Measurements from ENCODE around the gene ZNF521.

Gene ZNF521

DNA sequence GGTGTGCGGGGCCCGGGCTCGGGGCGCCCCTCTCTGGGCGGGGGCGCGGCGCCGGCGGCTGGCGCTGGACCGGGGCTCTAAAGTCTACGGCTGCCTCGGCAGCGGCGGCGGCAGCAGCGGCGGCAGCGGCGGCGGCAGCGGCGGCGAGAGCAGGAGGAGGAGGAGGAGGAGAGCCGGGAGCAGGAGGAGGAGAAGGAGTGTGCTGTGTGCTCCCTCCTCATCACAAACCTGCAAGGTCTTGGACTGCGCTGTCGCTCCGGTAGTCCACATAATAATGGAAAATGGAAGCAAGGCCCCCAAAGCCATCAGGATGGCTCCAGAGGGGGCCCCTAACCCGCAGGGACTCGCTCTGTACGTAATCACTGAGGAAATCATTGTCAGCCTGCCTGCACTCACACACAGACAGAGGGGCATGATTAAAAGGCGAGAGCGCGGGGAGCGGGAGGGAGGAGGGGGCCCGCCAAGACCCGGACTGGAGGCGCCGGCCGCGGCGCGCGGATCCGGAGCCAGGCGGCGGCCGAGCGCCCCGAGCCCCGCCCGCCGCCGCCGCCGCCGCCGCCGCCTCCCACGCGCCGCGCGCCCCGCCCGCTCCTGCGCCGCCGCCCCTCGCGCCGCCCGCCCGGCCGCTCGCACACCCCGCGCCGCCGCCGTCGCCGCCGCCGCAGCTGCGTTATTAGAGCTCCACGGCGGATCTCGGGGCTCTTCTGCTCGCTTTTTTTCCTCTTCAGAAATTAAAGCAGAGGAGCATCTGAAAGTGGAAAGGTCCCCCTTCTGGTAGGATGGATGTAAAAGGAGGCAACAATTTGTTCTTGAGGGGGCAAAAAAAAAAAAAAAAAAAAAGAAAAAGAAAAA is at the start of gene ZNF521:
ZNF521 (minus strand) TSS at position 390 of the 852 bp plus-strand sequence. CDS start 1,220 bp downstream, outside the sequence.
- DNase-seq (ENCODE audit: low read depth) = peak; percentile 93

DNA sequence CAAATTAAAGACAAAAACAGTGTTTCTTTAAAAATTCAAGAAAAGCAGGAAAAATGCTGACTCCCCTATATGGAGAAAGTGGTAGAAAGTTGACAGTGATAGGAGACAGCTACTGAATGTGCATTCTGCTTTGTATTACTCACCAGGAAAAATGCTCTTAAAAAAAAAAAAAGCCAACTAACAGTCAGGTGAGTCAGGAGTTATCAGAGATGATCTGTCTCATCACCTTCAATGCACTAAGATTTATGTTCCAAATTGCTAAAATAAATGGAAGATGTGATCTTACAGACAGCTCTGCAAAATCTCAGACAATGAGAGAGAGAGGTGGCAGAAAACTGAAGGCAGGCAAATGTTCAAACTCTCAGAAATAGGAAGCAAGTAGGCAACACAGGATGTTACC is 47.6 kb upstream of the ZNF521 start:
- DNase-seq (ENCODE audit: low read depth) = no peak

DNA sequence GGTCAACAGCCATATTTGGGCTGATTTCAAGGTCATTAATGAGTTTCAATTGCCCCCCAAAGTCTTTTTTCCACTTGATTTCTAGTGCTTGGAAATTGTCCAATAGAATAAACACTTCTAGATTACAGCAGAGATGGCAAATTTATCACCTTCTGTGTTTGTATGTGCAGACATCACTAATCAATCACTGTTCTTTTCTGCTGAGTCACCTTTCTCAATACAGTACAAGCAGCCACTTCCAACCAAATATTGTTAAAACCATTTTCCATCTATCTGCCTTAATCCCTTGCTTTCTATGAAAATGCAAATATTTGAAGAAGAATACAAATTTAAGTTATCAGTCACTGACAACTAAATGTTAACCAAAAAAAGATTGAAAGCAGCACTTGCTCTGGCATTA is 40.2 kb upstream of the ZNF521 start:
- no peak for DNase-seq (ENCODE audit: low read depth)

DNA sequence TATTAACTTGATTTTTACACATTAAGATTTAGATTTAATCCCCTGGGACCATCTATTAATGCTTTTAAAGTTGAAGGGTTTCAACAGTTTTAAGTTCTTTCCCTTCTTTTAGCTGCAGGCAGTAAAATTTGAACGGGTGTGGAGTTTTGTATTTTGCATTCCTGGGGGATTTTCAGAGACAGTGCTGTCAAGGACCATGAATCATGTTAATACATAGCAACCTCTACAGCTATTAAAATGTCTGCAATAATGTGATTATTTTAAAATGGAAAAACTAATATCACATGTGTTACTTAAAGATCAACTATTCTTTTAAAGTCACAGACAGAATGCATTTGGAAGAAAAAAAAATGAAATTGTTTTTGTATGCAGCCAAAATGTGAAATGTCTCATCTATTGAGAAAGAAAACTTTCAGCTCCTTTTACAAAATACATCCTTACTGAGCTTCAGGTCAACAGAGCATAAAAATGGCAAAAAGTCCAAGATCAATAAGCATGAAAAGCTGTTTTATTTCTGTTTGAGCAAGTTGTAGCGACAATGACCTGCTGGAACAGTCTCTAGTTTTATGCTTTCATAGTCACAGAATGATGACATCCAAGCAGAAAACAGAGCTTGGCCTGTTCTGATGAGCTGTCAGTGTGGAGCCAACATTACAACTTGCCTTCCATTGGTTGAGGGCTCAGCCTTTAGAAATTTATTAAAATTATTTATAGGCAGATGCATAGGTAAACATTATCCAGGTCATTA is 21.6 kb upstream of the ZNF521 start:
- DNase-seq (ENCODE audit: low read depth) = no peak

DNA sequence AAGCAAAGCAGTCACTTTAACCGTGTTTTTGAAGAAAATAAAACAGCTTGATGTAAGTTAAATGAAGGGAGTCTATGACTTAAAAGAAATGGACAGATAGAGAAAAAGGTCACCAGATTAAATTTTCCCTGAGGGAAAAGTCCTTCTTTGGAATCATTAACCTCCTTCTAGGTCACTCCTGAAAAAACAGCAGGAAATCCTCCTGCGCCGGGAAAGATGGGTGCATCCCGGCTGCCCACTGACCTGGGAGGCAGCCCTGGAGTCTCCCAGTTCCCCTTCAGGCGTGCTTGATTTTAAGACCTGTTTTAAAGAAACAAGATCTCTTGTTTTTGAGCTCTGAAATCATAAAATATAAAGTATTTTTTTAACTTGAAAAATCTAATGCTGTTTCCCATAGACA is 18.4 kb upstream of the ZNF521 start:
- DNase-seq (ENCODE audit: low read depth) = no peak

DNA sequence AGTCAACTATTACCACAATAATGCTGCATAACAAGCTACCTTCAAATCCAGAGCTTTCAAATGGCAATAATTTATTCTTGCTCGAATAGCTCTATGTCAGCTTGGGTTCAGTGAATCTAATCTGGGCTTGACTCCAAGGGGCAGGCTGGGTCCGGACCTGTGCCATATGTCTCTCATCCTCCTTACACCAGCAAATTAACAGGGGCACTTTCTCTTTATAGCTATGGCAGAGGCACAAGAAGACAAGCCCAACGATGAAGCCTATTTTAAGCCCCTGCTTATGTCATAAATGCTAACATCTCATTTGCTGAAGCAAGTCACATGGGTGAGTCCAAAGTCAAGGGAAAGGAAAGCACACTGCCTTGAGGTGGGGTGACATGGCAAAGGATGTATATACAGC is 13.3 kb upstream of the ZNF521 start:
- DNase-seq (ENCODE audit: low read depth) = no peak

DNA sequence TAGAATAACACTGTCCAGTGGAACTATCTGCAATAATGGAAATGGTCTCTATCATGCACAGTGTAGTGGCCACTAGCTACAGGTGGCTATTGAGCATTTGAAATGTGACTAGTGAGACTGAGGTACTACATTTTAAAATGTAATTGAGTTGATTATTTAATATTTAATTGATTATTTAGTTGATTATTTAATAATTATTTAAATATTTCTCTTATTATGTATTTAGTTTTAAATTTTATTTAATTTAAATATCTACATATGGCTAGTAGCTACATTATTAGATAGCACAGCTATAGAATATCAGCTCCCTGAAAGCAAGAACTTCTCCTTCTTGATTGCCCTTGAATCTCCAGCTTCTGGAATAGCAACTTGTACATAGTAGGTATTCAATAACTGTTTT is 12.8 kb upstream of the ZNF521 start:
- no peak for DNase-seq (ENCODE audit: low read depth)

DNA sequence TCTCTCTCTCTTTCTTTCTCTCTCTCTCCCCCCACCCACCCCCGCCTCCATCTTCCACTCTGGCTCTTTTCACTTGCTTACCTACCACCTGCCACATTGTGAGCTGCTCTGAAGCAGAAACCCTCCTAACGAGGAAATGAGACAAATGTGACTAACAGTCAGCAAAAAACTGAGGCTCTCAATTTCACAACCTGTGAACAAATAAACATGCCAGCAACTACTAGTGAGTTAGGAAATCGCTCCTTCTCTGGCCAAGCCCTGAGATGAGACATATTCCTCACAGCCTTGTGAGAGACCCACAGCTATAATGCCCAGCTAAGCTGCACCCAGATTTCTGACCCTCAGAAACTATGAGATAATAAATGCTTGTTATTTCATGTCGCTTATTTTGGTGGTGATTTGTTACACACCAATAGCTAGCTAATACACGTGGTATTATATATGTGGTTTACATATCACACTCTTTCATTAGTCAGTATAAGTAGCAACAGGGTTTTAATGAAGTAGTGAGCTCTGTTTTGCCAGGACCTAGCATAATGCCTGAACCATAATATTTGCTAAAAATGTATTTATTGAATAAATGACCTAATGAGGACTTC is 8.4 kb upstream of the ZNF521 start:
- DNase-seq (ENCODE audit: low read depth) = peak; percentile 56

DNA sequence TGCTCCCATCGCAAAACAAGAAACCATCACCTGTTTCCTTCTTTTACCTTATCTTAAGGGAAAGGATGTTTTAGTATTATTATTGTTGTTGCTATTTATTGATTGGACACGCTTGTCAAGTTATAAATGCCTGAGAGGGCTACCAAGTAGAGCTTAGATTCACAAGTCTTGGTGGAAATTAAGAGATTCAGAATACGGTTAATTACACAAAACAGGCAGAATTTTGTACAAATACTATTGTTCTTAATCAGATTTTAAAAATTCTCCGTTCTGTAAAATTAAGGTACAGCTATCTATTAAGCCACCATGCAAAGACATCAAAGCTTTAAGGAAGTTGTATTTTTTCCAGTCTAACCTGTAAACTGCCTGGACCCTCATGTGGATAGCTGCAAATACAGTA is 1.1 kb upstream of the ZNF521 start:
- no peak for DNase-seq (ENCODE audit: low read depth)

DNA sequence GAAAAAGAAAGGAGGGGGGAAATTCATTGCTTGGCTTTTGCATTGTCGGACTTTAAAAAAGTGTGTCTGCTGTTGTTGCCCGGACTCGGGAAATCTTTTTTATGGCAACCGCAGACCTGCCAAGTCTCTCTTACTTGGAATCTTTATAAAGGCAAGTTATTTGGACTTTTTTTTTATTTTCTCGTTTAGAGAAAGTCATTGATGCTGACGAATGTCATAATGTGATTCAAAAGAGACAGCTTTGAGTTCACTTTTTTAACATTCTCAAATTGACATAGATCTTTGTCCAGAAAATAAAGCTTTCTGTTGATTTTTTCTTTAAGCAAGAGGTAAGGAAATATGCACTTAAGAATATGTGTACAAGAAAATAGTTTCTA is 651 bp upstream of the ZNF521 start:
- DNase-seq (ENCODE audit: low read depth) = no peak

DNA sequence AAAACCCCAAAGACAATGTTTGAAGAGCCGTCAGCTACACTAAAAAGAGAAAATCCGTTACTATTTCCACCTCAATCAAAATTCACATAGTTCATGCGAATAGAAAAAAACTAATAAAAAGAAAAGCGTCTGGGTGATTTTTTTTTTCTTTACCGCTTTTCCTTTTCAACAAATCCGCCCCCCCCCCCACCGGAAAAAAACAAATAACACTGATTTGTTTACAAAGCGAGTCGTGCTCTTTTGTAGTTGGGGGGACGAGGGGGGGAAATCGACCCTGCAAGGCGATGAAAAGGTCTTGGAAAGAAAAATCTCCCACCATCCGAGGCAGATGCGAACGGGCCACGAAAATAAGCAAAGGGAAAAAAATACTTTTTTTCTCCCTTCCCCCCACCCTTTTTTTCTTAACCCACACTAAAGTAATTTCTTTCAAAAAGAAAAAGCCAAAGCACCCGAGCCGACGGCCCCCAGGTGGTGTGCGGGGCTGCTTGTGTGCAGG is 638 bp downstream of the ZNF521 start:
- no peak for DNase-seq (ENCODE audit: low read depth)

DNA sequence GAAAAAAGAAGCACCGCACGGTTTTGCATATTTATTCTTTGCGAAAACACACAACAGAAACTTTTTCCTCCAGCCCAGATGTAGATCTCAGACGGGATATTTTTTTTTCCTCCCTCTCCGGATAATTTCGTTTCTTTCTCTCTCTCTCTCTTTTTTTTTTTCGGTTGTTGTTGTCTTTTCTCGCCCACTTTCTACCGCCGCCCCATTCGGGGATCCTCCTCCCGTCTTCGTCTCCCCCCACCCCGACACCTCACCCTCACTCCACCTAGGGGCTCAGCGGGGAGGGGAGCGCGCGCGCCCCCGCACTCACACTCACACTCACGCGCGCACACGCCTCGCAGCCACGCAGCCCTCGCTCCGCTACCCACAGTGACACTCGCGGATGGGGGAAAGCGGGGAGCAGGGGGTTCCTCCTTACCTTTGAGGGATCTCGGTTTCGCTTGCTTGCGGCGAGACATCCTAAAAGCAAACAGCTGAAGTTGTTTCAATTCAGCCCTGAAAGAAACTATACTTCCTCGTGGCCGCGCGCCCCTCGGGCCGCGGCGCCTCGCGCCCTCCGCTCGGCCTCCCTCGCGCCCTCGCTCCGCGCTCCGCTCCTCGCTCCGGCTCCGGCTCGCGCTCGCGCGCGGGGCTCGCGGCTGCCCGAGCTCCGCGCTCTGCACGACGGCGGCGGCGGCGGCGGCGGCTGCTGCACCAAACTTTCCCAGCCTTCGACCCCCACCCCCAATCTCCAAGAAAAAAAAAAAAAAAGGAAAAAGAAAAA is 1.3 kb downstream of the ZNF521 start:
- peak; percentile 58 for DNase-seq (ENCODE audit: low read depth)

DNA sequence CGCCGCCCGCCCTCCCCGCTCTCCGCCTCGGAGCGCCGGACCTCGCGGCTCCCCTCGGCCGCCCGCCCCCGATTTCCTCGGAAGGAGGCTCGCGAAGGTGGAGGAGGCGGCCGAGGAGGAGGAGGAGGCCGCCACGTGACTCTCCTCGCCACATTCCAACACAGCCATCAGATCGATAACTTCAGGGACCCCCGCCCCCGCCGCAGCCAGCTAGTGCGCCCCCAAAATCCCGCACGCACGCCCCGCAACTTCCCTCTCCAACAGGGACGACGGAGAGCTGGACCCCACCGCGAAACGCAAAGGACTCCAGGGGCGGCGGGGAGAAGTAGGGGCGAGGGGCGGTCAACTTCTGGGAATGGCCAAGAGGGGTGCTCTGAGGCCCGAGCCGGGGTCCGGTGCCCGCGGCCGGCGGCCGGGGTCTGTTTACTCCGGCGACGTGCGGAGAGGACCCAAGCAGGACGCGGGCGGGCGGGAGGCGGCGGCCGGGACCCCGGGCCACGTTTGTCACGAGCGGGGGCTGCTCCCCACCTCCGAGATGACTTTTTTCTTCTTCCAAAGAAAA is 2.0 kb downstream of the ZNF521 start:
- DNase-seq (ENCODE audit: low read depth) = no peak

DNA sequence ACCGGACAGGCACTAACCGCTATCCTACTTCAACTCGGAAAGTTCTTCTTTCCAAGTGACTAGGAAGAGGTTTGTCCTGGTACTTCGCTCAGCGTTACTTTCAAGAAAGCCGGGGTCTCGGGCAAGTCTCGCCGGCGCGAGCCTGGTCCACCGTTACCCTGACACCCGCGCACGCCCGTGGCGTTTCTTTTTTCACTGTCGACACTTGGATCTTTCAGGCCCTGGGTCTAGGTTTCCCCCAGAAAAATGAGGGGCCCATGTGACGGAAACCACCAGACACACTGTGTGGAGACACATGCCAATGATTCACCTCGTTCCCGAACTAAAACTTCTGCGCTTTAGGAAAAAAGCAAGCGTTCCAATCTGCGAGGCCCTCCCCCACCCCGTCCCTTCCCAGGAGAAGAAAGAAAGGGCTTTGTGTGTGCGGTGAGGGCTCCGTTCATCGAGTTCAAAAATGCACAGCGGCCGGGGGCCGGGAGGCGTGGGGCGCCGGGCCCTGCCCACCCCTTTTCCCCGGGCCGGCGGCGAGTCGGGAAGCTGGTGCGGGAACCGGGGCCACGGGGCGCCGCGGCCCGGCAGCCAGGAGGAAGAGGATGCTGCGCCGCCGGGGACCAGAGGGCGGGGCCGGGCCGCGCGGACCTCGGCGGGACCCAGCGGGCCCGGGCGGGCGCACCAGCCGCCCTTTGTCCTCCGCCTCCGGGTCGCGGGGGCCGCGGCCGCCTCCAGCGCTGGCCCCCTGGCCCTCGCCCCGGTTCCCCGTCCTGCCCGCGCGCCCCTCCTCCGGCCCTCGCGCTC is 2.6 kb downstream of the ZNF521 start:
- peak; percentile 28 for DNase-seq (ENCODE audit: low read depth)

DNA sequence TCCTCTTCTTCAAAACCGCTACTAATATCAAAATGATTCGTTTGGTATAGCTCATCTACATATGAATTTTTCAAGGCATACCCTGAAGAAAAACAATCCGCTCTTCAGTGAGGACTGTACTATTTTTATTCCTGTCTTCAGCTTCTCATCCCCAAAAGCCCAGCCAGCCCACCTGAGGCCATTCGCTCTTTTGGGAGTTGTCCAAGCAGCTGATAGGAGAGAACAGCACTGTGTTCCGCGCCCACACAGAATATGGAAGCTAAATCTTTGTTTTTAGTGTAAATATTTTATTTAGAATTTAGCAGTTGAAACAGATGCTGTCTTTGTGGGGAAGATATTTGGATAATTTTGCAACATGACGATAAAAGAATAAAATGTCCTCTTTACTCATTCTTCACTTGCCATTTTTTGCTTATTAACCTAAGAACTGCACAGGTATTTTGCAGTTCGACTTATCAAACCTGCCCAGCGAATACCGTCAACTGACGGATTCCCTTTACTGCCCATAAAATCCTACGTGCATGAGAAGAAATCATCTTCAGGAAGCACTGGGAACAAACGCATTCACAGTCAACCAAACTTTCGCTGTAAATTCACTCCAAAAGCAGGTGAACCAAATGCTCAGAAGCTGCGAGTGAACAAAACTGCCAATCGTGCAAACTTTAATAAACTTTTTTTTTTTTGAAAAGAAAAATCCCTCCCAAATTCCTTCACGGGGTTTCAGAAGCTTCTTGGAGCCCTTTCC is 3.4 kb downstream of the ZNF521 start:
- no peak for DNase-seq (ENCODE audit: low read depth)

DNA sequence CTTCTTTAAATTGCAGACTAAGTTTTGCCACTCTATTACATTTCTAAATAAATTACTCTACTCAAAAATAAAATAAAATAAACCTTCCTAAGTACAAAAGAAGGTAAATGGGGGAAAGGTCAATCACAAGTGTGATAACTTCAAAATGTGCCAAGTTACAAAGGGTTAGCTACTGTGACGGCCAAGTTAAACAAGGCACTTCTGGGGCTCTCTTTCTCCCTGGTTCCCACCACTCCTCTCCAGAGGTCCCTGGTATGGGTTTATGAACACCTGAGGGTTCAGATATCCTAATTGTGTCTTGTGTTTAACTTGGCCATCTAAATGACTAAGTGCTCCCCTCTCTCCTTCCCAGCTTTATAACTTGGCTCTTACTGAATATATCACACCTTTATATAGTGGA is 5.4 kb downstream of the ZNF521 start:
- DNase-seq (ENCODE audit: low read depth) = no peak

DNA sequence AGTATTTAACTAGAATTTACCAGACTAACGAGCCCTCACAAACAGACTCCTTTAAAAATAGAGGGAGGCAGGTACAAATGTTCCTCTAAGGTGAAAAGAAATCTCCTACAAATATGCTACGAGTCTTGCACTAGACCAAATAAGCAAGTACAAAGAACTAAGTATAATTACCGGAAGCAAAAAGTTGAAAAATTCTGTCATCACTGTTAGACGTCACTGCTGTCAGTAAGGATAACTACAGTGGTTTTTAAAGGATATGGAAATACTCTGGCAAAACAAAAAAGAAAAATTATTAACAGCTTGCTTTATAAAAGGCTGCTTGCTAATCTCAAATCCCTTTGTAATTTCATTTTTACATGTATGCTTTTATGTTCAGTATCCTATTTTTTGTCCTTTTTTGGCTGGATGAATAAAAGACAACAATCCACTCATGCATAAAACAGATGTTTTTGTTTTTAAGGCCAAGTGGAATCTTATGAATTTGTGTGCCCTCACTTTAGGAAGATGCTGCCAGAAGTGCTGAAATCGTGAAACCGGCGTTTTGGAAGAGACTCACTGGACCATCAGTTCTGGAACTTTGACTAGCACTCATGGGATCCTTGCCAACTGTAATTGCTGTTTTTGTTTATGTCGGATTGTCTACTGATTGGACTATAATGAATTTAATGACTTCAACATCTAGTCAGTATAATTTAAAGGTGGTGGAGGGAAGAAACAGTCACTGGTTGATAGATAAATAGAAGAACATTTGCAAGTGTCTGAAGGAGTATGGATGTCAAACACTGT is 6.7 kb downstream of the ZNF521 start:
- DNase-seq (ENCODE audit: low read depth) = peak; percentile 79

DNA sequence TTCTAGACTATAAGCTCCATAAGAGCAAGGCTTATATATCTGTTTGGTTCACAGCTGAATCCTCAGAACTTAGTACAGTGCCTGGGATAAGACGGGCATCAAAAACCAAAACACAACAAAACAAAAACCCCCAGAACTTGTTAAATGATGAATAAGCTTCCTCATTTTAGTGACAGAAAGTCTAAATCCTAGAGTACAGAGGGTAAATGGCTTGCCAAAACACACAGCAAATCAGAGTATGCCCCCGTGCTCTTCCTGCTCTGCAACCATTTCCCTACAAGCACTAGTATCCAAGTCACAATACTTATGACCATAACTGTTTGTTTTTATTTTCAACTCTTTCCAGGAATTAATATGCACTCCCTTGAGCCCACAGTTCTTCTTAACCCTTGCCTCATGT is 10.1 kb downstream of the ZNF521 start:
- no peak for DNase-seq (ENCODE audit: low read depth)

DNA sequence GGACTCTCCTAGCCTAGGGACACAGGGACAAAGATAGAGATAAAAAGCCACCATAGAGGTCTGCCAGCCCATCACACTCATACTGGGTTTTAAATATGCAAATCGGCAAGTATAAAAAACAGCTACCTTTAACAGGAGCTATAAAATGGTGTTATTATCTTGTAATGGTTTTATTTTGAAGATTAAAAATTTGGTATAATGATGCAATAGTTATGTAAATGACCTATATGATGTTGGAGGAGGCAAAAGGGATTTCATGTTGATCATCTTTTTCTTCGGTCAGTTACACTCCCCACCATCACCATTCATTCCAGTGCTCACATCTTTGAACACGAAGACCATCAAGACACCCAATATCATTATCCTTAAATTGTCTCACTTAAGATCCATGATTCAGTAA is 11.2 kb downstream of the ZNF521 start:
- DNase-seq (ENCODE audit: low read depth) = no peak

All from fibroblast of gingiva (primary cell).